Measurements from ENCODE around the gene STXBP1.
"Not testable (repeated sequence)": the region's sequence is repeated elsewhere in the genome, so short reads cannot be mapped to it uniquely, and the experiment has no call there.

STXBP1 gene

GRCh38 chr9:127611899-127612790 lies at the start of gene STXBP1:
Gene STXBP1, plus strand, starts transcription at chr9:127612277. Its CDS starts 127 bp downstream, at chr9:127612404.
- peak; percentile 62 for DNase-seq

- DNase-seq = no peak
These were observed 49.7 kb upstream of the STXBP1 start for GRCh38 chr9:127562279-127562796.

GRCh38 chr9:127562841-127563401 lies 49.2 kb upstream of the STXBP1 start:
- DNase-seq = peak; percentile 31

- DNase-seq = no peak
These were observed 48.5 kb upstream of the STXBP1 start for GRCh38 chr9:127563579-127563978.

GRCh38 chr9:127565231-127565630 lies 46.8 kb upstream of the STXBP1 start:
- DNase-seq = no peak

GRCh38 chr9:127566351-127567001 lies 45.6 kb upstream of the STXBP1 start:
- DNase-seq = no peak

GRCh38 chr9:127567035-127567729 lies 44.9 kb upstream of the STXBP1 start:
- DNase-seq = no peak

GRCh38 chr9:127567730-127568617 lies 44.1 kb upstream of the STXBP1 start:
- no peak for DNase-seq

GRCh38 chr9:127568618-127568970 lies 43.5 kb upstream of the STXBP1 start:
- DNase-seq = no peak

GRCh38 chr9:127568971-127569885 lies 42.8 kb upstream of the STXBP1 start:
- DNase-seq = peak; percentile 55

GRCh38 chr9:127569886-127570401 lies 42.1 kb upstream of the STXBP1 start:
- DNase-seq = no peak

GRCh38 chr9:127570533-127571111 lies 41.5 kb upstream of the STXBP1 start:
- DNase-seq = no peak

- DNase-seq = no peak
These were observed 40.1 kb upstream of the STXBP1 start for GRCh38 chr9:127571971-127572370.

- DNase-seq = no peak
These were observed 38.9 kb upstream of the STXBP1 start for GRCh38 chr9:127572961-127573721.

- DNase-seq = no peak
These were observed 37.7 kb upstream of the STXBP1 start for GRCh38 chr9:127574072-127574993.

- DNase-seq = no peak
These were observed 36.0 kb upstream of the STXBP1 start for GRCh38 chr9:127575875-127576778.

- DNase-seq = not testable (repeated sequence)
These were observed 34.9 kb upstream of the STXBP1 start for GRCh38 chr9:127577194-127577593.
